Endothelial cell of umbilical vein (primary cell): ENCODE measurements around the gene PIKFYVE. TPM values are rescaled to one million over a fixed set of nuclear protein-coding genes. Genes with fewer than 3 reads are reported as not detected.
"Not testable (repeated sequence)": the region's sequence is repeated elsewhere in the genome, so short reads cannot be mapped to it uniquely, and the experiment has no call there.

Experiments used
- BruUV-seq: library from RNA; stranded (reverse); fragments of 400-500 nt; replicated peaks from 2 replicates; lab custom pipeline; 2021; lab: Mats Ljungman, UMichigan
- CTCF ChIA-PET: fragments of 300-600, 350-600 bp; sonication (Branson Sonifier 250); formaldehyde crosslinking; loops from one replicate; lab custom pipeline; 2021; ENCODE audit warnings: antibody characterized with exemption, inconsistent platforms; lab: Charles Lee
- POLR2A ChIA-PET: fragments of 300-600, 350-600 bp; sonication (Branson Sonifier 250); formaldehyde crosslinking; loops from one replicate; lab custom pipeline; 2021; ENCODE audit warnings: antibody characterized with exemption, inconsistent platforms; lab: Charles Lee
- DNase-seq: peaks from one replicate; pipeline ENCODE4 v3.0.0-alpha.2; 2011; ENCODE audit warnings: low read depth, low spot score
- FAIRE-seq: peaks from 2 replicates; lab custom pipeline; 2011; peaks lifted over from hg19 to GRCh38; lab: Jason Lieb, UNC
- H2AFZ ChIP-seq: 2 replicates; pipeline ENCODE4 v1.6.0; 2012; ENCODE audit warnings: low read depth, low read length, control low read depth, inconsistent platforms
- H3K27ac ChIP-seq: 2 replicates; pipeline ENCODE4 v1.5.1; 2011; ENCODE audit warnings: low read depth, mild to moderate bottlenecking, control low read depth, low read length, moderate library complexity; ENCODE audit not compliant: insufficient read depth
- H3K27me3 ChIP-seq, 2 experiments: 2 replicates each; pipeline versions ENCODE4 v1.6.0 to v1.6.1; 2011; ENCODE audit warnings: low read length in 2 of 2, mixed read lengths in 1 of 2; ENCODE audit not compliant: control insufficient read depth in 2 of 2, insufficient read depth in 2 of 2
- H3K36me3 ChIP-seq, 2 experiments: 2 replicates in 1 of 2; 3 replicates in 1 of 2; pipeline ENCODE4 v1.5.1; 2011; ENCODE audit warnings: low read length in 2 of 2, mild to moderate bottlenecking in 1 of 2, moderate library complexity in 1 of 2; ENCODE audit not compliant: control insufficient read depth in 2 of 2, insufficient read depth in 2 of 2; ENCODE audit errors: extremely low read depth in 1 of 2
- H3K4me1 ChIP-seq: 3 replicates; pipeline ENCODE4 v1.5.1; 2011; ENCODE audit warnings: mild to moderate bottlenecking, low read length; ENCODE audit not compliant: control insufficient read depth, insufficient read depth; ENCODE audit errors: extremely low read depth
- H3K4me2 ChIP-seq: 2 replicates; pipeline ENCODE4 v1.6.1; 2011; ENCODE audit warnings: low read length, control low read depth, mixed read lengths; ENCODE audit not compliant: insufficient read depth
- H3K4me3 ChIP-seq, 3 experiments: fragments of 200-600 bp in 1 of 3; sonication (generic), shearing (Covaris generic) in 1 of 3; replicated peaks in 1 of 3; 2 replicates each; pipeline ENCODE4 v1.5.1; 2011 to 2016; ENCODE audit warnings: control low read depth in 3 of 3, low read length in 3 of 3, mild to moderate bottlenecking in 2 of 3, inconsistent platforms in 1 of 3, low read depth in 1 of 3, moderate library complexity in 1 of 3; ENCODE audit not compliant: insufficient read depth in 1 of 3
- H3K79me2 ChIP-seq: 2 replicates; pipeline ENCODE4 v1.6.0; 2012; ENCODE audit warnings: low read length, inconsistent platforms; ENCODE audit not compliant: control insufficient read depth, insufficient read depth
- H3K9ac ChIP-seq: replicated peaks from 2 replicates; pipeline ENCODE3; 2011; ENCODE audit warnings: low read length, control low read depth; ENCODE audit not compliant: insufficient read depth; ENCODE audit errors: extremely low read depth
- H3K9me1 ChIP-seq: replicated peaks from 3 replicates; pipeline ENCODE4 v1.6.0; 2011; ENCODE audit warnings: mild to moderate bottlenecking, low read length; ENCODE audit not compliant: control insufficient read depth, insufficient read depth; ENCODE audit errors: extremely low read depth
- H3K9me3 ChIP-seq: replicated peaks from 2 replicates; pipeline ENCODE4 v1.5.1; 2012; ENCODE audit warnings: low read length, inconsistent platforms; ENCODE audit not compliant: control insufficient read depth, insufficient read depth
- H4K20me1 ChIP-seq: replicated peaks from 2 replicates; pipeline ENCODE3; 2011; ENCODE audit warnings: mild to moderate bottlenecking, low read length; ENCODE audit not compliant: control insufficient read depth, insufficient read depth; ENCODE audit errors: extremely low read depth
- CTCF ChIP-seq, 2 donors: IDR thresholded peaks; 1 replicate in 1 of 2; 2 replicates in 1 of 2; pipeline ENCODE4 v1.5.1; 2011; ENCODE audit warnings: low read length in 2 of 2, mild to moderate bottlenecking in 2 of 2, moderate library complexity in 2 of 2, control low read depth in 1 of 2, inconsistent platforms in 1 of 2, low read depth in 1 of 2; ENCODE audit not compliant: insufficient read depth in 1 of 2; ENCODE audit errors: extremely low read depth in 1 of 2
- EZH2 ChIP-seq: IDR thresholded peaks from 2 replicates; pipeline ENCODE4 v1.6.1; 2012; ENCODE audit warnings: borderline replicate concordance, low read depth, mild to moderate bottlenecking, moderate library complexity, low read length, inconsistent platforms; ENCODE audit not compliant: severe bottlenecking
- FOS ChIP-seq: IDR thresholded peaks from 2 replicates; pipeline ENCODE4 v1.6.1; 2011; ENCODE audit warnings: mild to moderate bottlenecking, low read length, moderate library complexity, borderline replicate concordance; ENCODE audit not compliant: insufficient read depth
- GATA2 ChIP-seq: IDR thresholded peaks from 2 replicates; pipeline ENCODE4 v1.7.0; 2011; ENCODE audit warnings: low read depth, mild to moderate bottlenecking, moderate library complexity, mixed read lengths, low read length; ENCODE audit not compliant: insufficient read length, insufficient read depth
- JUN ChIP-seq: IDR thresholded peaks from 2 replicates; pipeline ENCODE4 v1.6.1; 2011; ENCODE audit warnings: borderline replicate concordance, low read depth; ENCODE audit not compliant: insufficient read length, insufficient read depth
- MYC ChIP-seq: IDR thresholded peaks from one replicate; pipeline ENCODE4 v1.6.1; 2011; ENCODE audit warnings: mild to moderate bottlenecking, low read depth, low read length
- POLR2A ChIP-seq: IDR thresholded peaks from 2 replicates; pipeline ENCODE4 v1.6.1; 2012; ENCODE audit warnings: low read depth, mild to moderate bottlenecking, control low read depth, low read length
- POLR2AphosphoS5 ChIP-seq: IDR thresholded peaks from 2 replicates; pipeline ENCODE4 v1.6.1; 2012; ENCODE audit warnings: low read depth, mild to moderate bottlenecking, control low read depth, low read length, moderate library complexity; ENCODE audit not compliant: insufficient read depth
- dilution Hi-C: fragments of 300-500 bp; cut with MboI; formaldehyde crosslinking; loops from one replicate; pipeline ENCODE4 v1.15.0; 2019; ENCODE audit warnings: low sequenced_read_pairs; ENCODE audit not compliant: extremely low pct_ligation_motif_present
- intact Hi-C: fragments of 100-400 bp; cut with micrococcal nuclease; formaldehyde crosslinking; loops from one replicate; pipeline ENCODE4 v1.10.0; 2022
- polyA plus RNA-seq, 4 experiments: library from polyadenylated mRNA; depleted of rRNA in 3 of 4; stranded (reverse) in 3 of 4; unstranded in 1 of 4; fragments of >200 nt; gene quantifications; 2 replicates each; pipeline versions ENCODE4 v1.2.1 to v1.2.3, GENCODE V29; 2011 to 2012; ENCODE audit warnings: missing spikeins in 1 of 4
- total RNA-seq: library from RNA; stranded (reverse); gene quantifications from 2 replicates; pipeline ENCODE4 v1.2.3, GENCODE V29; 2021
- TF ChIP-seq, protein P1 (sequence below): IDR thresholded peaks from 2 replicates; pipeline ENCODE4 v1.6.1; 2011; ENCODE audit not compliant: insufficient read depth, insufficient read length

Gene PIKFYVE
- total and polyA plus RNA-seq, 2 donors (not counting 3 experiments of a cell fraction or from before 2014, with no cell fraction given), result 9.0 to 28.2 TPM

GRCh38 chr2:208256192-208256782, 9.8 kb upstream of the PIKFYVE start:
- Histone ChIP-seq H4K20me1 (no peaks in the 10 kb centered on the region), H3K4me2 (no peak overlapping the region), H3K9me3 (no peaks in the 10 kb centered on the region), H3K4me3 (no peak overlapping the region), H3K9me1 (no peaks in the 10 kb centered on the region), H3K27me3 (no peaks in the 10 kb centered on the region), H3K79me2 (peaks cover 6% of the 10 kb centered on the region), H3K9ac (no peak overlapping the region), H3K4me1 (peaks cover 13% of the 10 kb centered on the region), H3K36me3 (peaks cover 2 to 5% of the 10 kb centered on the region in 2 experiments), H2AFZ (no peak overlapping the region), H3K27ac (no peak overlapping the region)
- dilution Hi-C loops (no loop called here), intact Hi-C loops (loop anchor here (10.0 kb wide), 1 partner anchor 491 kb away; the partner anchor contains the start of gene FZD5)
- ChIA-PET POLR2A (no interaction called here), CTCF (interaction anchor here (5.7 to 6.6 kb wide), 2 partner anchors 10 to 80 kb away, joined by 62 to 90 read pairs; partner anchors contain the start of gene PIKFYVE)
- no peak for TF ChIP-seq POLR2AphosphoS5
- no peak for TF ChIP-seq CTCF (IDR thresholded peaks at IDR 0.05; ENCODE audit: extremely low read depth in 1 of 2, insufficient read depth in 1 of 2, low read depth in 1 of 2, low read length in 2 of 2)
- TF ChIP-seq JUN, result no peak
- TF ChIP-seq MYC, result no peak
- TF ChIP-seq GATA2, result no peak
- no peak for TF ChIP-seq FOS
- TF ChIP-seq POLR2A, result no peak
- TF ChIP-seq, protein P1, sequence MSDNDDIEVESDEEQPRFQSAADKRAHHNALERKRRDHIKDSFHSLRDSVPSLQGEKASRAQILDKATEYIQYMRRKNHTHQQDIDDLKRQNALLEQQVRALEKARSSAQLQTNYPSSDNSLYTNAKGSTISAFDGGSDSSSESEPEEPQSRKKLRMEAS, result no peak
- no peak for TF ChIP-seq EZH2
- no peak for DNase-seq
- no TSS peak for BruUV-seq
- FAIRE-seq, result no peak

DNA sequence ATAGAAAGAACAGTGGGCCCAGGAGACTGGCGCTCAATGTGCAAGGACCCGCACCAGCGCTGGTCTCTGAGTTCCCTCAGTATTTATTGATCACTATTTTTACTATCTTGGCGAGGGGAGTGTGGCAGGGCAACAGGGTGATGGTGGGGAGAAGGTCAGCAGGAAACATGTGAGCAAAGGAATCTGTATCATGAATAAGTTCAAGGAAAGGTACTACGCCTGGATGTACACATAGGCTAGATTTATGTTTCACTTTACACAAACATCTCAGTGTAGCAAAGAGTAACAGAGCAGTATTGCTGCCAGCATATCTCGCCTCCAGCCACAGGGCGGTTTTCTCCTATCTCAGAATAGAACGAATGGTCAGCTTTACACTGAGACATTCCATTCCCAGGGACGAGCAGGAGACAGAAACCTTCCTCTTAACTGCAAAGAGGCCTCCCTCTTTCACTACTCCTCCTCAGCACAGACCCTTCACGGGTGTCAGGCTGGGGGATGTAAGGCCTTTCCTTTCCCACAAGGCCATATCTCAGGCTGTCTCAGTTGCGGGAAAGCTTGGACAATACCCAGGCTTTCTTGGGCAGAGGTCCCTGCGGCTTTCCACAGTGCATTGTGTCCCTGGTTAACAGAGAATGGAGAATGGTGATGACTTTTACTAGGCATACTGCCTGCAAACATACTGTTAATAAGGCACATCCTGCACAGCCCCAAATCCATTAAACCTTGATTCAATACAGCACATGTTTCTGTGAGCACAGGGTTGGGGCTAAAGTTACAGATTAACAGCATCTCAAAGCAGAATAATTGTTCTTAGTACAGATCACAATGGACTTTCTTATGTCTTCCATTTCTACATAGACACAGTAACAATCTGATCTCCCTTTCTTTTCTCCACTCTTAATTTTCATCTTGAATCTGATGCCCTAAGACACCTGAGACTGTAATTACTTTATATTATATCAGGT, 8.9 kb upstream of the PIKFYVE start:
- H3K9me3 ChIP-seq, H3K27me3 ChIP-seq, BruUV-seq, POLR2A ChIA-PET, H3K27ac ChIP-seq, H4K20me1 ChIP-seq, H3K4me3 ChIP-seq, H3K79me2 ChIP-seq, H2AFZ ChIP-seq, FAIRE-seq, H3K36me3 ChIP-seq, H3K9me1 ChIP-seq, DNase-seq, H3K9ac ChIP-seq, H3K4me2 ChIP-seq, dilution Hi-C loops: not testable (repeated sequence)
- CTCF ChIA-PET, result interaction anchor here (6.6 kb wide), 1 partner anchor 81 kb away, joined by 90 read pairs; no protein-coding TSS in a partner anchor
- peaks cover 13% of the 10 kb centered on the region for H3K4me1 ChIP-seq
- intact Hi-C loops, result loop anchor here (10.0 kb wide), 1 partner anchor 492 kb away; the partner anchor contains the start of gene FZD5
